HEK293 (cell line): ENCODE results near the gene USP3.

Experiments
- CTCF ChIA-PET: fragments of 350-600 bp; formaldehyde crosslinking; extraction: SDS; loops from one replicate; lab custom pipeline; 2021; ENCODE audit warnings: antibody characterized with exemption; lab: Yijun Ruan, JAX
- POLR2A ChIA-PET: fragments of 300-600 bp; formaldehyde crosslinking; extraction: SDS; loops from one replicate; lab custom pipeline; 2020; ENCODE audit warnings: antibody characterized with exemption, inconsistent platforms; lab: Yijun Ruan, JAX
- H3K27ac ChIP-seq: fragments of 200-500 bp; sonication (Bioruptor generic); 2 replicates; pipeline ENCODE4 v1.5.1; 2014; ENCODE audit warnings: low read depth, low read length, control low read depth, inconsistent platforms; ENCODE audit errors: extremely low read depth
- H3K36me3 ChIP-seq, 2 experiments: fragments of 200-500 bp in 1 of 2; sonication (Bioruptor generic) in 1 of 2; 1 replicate in 1 of 2; 2 replicates in 1 of 2; pipeline ENCODE4 v1.5.1; 2014 to 2017; ENCODE audit warnings: inconsistent platforms in 2 of 2, low read length in 2 of 2; ENCODE audit not compliant: control insufficient read depth in 2 of 2, insufficient read depth in 1 of 2
- H3K4me1 ChIP-seq: fragments of 200-500 bp; sonication (Bioruptor generic); 2 replicates; pipeline ENCODE4 v1.5.1; 2014; ENCODE audit warnings: mild to moderate bottlenecking, low read length, inconsistent platforms; ENCODE audit not compliant: control insufficient read depth, insufficient read depth
- H3K4me3 ChIP-seq: 2 replicates; pipeline ENCODE4 v1.5.1; 2011; ENCODE audit warnings: low read depth, mild to moderate bottlenecking, control low read depth, low read length, moderate library complexity
- H3K9me3 ChIP-seq: fragments of 200-500 bp; sonication (Bioruptor generic); 2 replicates; pipeline ENCODE4 v1.5.1; 2014; ENCODE audit warnings: low read depth, low read length, inconsistent platforms; ENCODE audit not compliant: control insufficient read depth, insufficient read depth
- GLI2 ChIP-seq: fragments of 450-650 bp; formaldehyde crosslinking; IDR thresholded peaks from 2 replicates; pipeline ENCODE4; 2017; ENCODE audit warnings: missing biosample characterization, missing genetic modification characterization, low read depth, borderline replicate concordance
- GLI4 ChIP-seq: fragments of 450-650 bp; formaldehyde crosslinking; IDR thresholded peaks from 2 replicates; pipeline ENCODE4 v1.5.1; 2016; ENCODE audit warnings: missing biosample characterization, missing genetic modification characterization
- HOXA7 ChIP-seq: sonication (generic); formaldehyde crosslinking; IDR thresholded peaks from 2 replicates; pipeline ENCODE4 v1.8.1; 2022; ENCODE audit warnings: missing genetic modification reagents, borderline replicate concordance
- IKZF3 ChIP-seq: fragments of 450-650 bp; IDR thresholded peaks from 2 replicates; pipeline ENCODE4 v1.5.0; 2018; ENCODE audit warnings: missing biosample characterization, mild to moderate bottlenecking, missing genetic modification characterization, moderate library complexity
- PRDM1 ChIP-seq: fragments of 450-650 bp; formaldehyde crosslinking; IDR thresholded peaks from 2 replicates; pipeline ENCODE4; 2016; ENCODE audit warnings: missing biosample characterization, missing genetic modification characterization
- SCRT1 ChIP-seq: fragments of 450-650 bp; formaldehyde crosslinking; IDR thresholded peaks from 2 replicates; pipeline ENCODE4 v1.5.1; 2016; ENCODE audit warnings: missing biosample characterization, missing genetic modification characterization, borderline replicate concordance
- SP7 ChIP-seq: fragments of 450-650 bp; formaldehyde crosslinking; IDR thresholded peaks from 2 replicates; pipeline ENCODE4 v1.5.1; 2016; ENCODE audit warnings: missing biosample characterization, missing genetic modification characterization
- TRIM28 ChIP-seq: IDR thresholded peaks from 2 replicates; pipeline ENCODE4 v1.6.1; 2011; ENCODE audit warnings: low read length, control low read depth, borderline replicate concordance
- ZBTB7A ChIP-seq: fragments of 450-650 bp; formaldehyde crosslinking; IDR thresholded peaks from 2 replicates; pipeline ENCODE4 v1.5.1; 2016; ENCODE audit warnings: low read depth, missing biosample characterization, missing genetic modification characterization
- ZBTB8A ChIP-seq: fragments of 450-650 bp; formaldehyde crosslinking; IDR thresholded peaks from 2 replicates; pipeline ENCODE4 v1.5.1; 2016; ENCODE audit warnings: missing biosample characterization, missing genetic modification characterization
- ZEB2 ChIP-seq: fragments of 450-650 bp; formaldehyde crosslinking; IDR thresholded peaks from 2 replicates; pipeline ENCODE4 v1.5.1; 2016; ENCODE audit warnings: missing biosample characterization, missing genetic modification characterization
- ZFP3 ChIP-seq: fragments of 450-650 bp; formaldehyde crosslinking; IDR thresholded peaks from 2 replicates; pipeline ENCODE4 v1.5.1; 2016; ENCODE audit warnings: low read depth, missing biosample characterization, missing genetic modification characterization
- ZFP41 ChIP-seq: fragments of 450-650 bp; formaldehyde crosslinking; IDR thresholded peaks from 2 replicates; pipeline ENCODE4 v1.5.1; 2016; ENCODE audit warnings: missing biosample characterization, missing genetic modification characterization, borderline replicate concordance
- ZNF146 ChIP-seq: fragments of 450-650 bp; formaldehyde crosslinking; IDR thresholded peaks from 2 replicates; pipeline ENCODE4 v1.5.1; 2016; ENCODE audit warnings: missing biosample characterization, missing genetic modification characterization
- ZNF19 ChIP-seq: fragments of 450-650 bp; formaldehyde crosslinking; IDR thresholded peaks from 2 replicates; pipeline ENCODE4; 2016; ENCODE audit warnings: missing biosample characterization, missing genetic modification characterization, low read depth
- ZNF221 ChIP-seq: fragments of 450-650 bp; formaldehyde crosslinking; IDR thresholded peaks from 2 replicates; pipeline ENCODE4 v1.5.1; 2017; ENCODE audit warnings: missing biosample characterization, missing genetic modification characterization, borderline replicate concordance
- ZNF48 ChIP-seq: fragments of 450-650 bp; formaldehyde crosslinking; IDR thresholded peaks from 2 replicates; pipeline ENCODE4 v1.5.1; 2016; ENCODE audit warnings: missing biosample characterization, missing genetic modification characterization
- ZNF529 ChIP-seq: fragments of 450-650 bp; formaldehyde crosslinking; IDR thresholded peaks from 2 replicates; pipeline ENCODE4 v1.5.1; 2017; ENCODE audit warnings: missing genetic modification characterization, missing biosample characterization; ENCODE audit not compliant: insufficient replicate concordance
- ZNF544 ChIP-seq: fragments of 450-650 bp; formaldehyde crosslinking; IDR thresholded peaks from 2 replicates; pipeline ENCODE4 v1.5.0; 2017; ENCODE audit warnings: missing biosample characterization, missing genetic modification characterization
- ZNF623 ChIP-seq: fragments of 450-650 bp; formaldehyde crosslinking; IDR thresholded peaks from 2 replicates; pipeline ENCODE4 v1.5.1; 2016; ENCODE audit warnings: missing biosample characterization, missing genetic modification characterization
- ZNF658 ChIP-seq: fragments of 450-650 bp; formaldehyde crosslinking; IDR thresholded peaks from 2 replicates; pipeline ENCODE4; 2016; ENCODE audit warnings: missing biosample characterization, missing genetic modification characterization
- ZNF707 ChIP-seq: fragments of 450-650 bp; formaldehyde crosslinking; IDR thresholded peaks from 2 replicates; pipeline ENCODE4 v1.5.1; 2016; ENCODE audit warnings: missing biosample characterization, missing genetic modification characterization
- ZNF768 ChIP-seq: fragments of 450-650 bp; formaldehyde crosslinking; IDR thresholded peaks from 2 replicates; pipeline ENCODE4 v1.5.1; 2018; ENCODE audit warnings: missing biosample characterization, mild to moderate bottlenecking, missing genetic modification characterization
- TF ChIP-seq, protein P1 (sequence below): fragments of 450-650 bp; formaldehyde crosslinking; IDR thresholded peaks from 2 replicates; pipeline ENCODE4 v1.5.1; 2017; ENCODE audit warnings: missing biosample characterization, missing genetic modification characterization
- TF ChIP-seq, protein P2 (sequence below): fragments of 450-650 bp; formaldehyde crosslinking; IDR thresholded peaks from 2 replicates; pipeline ENCODE4 v1.5.1; 2017; ENCODE audit warnings: missing biosample characterization, missing genetic modification characterization
- TF ChIP-seq, protein P3 (sequence below): fragments of 450-650 bp; formaldehyde crosslinking; IDR thresholded peaks from 2 replicates; pipeline ENCODE4 v1.5.1; 2017; ENCODE audit warnings: missing biosample characterization, mild to moderate bottlenecking, missing genetic modification characterization, moderate library complexity

USP3 gene

DNA sequence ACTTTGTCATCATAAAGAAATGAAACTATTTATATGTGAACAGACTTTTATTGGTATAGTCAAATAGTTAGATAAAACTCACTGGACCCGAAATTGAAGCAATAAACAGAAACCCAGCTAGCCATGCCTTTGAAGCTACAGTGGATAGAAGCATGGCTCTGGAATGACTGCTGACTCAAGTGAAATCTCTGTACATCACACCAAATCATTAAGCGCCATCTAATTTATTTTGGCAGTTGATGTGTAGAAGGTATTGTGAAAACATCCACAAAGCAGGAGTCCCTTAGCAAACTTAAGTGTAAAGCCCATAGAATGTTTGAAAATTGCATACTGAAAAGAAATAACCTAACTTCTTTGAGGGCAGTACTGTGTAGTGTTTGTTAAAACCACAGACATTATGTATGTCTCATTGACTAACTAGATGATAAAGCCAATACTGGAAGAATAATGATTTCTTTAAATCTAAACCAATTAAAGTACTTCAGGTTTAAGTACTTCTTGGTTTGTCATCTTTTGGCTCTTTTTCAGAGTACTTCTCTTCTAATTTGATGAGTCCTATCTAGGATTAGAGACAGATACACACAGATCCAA, 50.0 kb downstream of the USP3 start (continued):
- TF ChIP-seq ZNF707 (tag by site-specific recombination) = no peak
- TF ChIP-seq, all 188 proteins: peak for 0

DNA sequence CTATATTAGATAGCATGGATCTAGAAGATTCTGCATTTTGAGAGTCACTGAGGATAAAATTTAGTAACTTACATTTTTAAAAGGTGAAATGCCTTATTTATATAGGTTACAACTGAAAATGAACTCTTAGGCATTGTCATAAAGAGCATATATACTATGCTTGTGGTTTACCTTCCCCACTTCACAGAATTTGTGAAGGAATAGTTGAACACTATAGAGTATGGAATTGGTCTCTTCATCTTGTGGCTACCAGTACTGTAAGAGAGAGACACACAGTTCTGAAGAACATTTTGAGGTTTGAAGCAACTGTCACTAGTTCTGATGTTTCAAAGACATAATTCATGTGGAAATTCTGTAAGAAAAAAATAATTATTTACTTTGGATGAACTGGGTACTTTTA, 51.1 kb downstream of the USP3 start:
- CTCF ChIA-PET = no interaction called here
- Histone ChIP-seq H3K36me3 (peaks cover 0 to 10% of the 10 kb centered on the region in 2 experiments; a peak in 2 of 3 replicates), H3K9me3 (no peaks in the 10 kb centered on the region)
- POLR2A ChIA-PET = no interaction called here
- TF ChIP-seq GLI4 = no peak
- TF ChIP-seq, protein P1, sequence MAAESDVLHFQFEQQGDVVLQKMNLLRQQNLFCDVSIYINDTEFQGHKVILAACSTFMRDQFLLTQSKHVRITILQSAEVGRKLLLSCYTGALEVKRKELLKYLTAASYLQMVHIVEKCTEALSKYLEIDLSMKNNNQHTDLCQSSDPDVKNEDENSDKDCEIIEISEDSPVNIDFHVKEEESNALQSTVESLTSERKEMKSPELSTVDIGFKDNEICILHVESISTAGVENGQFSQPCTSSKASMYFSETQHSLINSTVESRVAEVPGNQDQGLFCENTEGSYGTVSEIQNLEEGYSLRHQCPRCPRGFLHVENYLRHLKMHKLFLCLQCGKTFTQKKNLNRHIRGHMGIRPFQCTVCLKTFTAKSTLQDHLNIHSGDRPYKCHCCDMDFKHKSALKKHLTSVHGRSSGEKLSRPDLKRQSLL = no peak
- no peak for TF ChIP-seq ZNF658
- no peak for TF ChIP-seq ZFP41 (tag by site-specific recombination)
- TF ChIP-seq ZBTB8A (tag by site-specific recombination) = no peak
- TF ChIP-seq ZNF146 (tag by site-specific recombination) = no peak
- no peak for TF ChIP-seq ZFP3 (tag by site-specific recombination)
- TF ChIP-seq ZEB2 (tag by site-specific recombination) = no peak
- TF ChIP-seq HOXA7 (CRISPR knock-in tag) = no peak
- TF ChIP-seq ZNF221 (tag by site-specific recombination) = no peak
- TF ChIP-seq, all 188 proteins: peak for 0
- peaks cover 18% of the 10 kb centered on the region; the same call in 1 of the 2 replicates for H3K4me1 ChIP-seq
- H3K27ac ChIP-seq = no peak overlapping the region
- no peak overlapping the region for H3K4me3 ChIP-seq

DNA sequence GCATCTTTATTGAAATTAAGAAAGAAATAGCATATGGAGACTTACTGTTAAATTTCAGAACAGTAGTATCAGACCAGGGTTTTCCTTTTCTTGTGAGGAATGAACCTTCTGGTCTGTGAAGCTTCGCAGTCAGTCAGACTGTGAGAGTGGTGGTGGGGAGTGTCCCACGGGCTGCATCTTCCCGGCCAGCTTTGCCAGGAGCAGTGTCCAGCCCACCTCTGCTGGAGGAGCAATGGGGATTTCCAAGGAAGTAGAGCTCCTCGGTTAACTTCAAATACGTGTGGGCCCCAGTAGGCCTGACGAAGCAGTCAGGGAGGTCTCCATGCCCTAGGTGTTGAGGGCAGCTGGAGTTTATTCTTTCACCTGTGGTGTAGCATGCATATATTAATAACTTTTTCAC, 51.9 kb downstream of the USP3 start:
- no peak for TF ChIP-seq GLI2 (tag by site-specific recombination)
- TF ChIP-seq ZNF48 (tag by site-specific recombination) = no peak
- no peak for TF ChIP-seq PRDM1
- TF ChIP-seq SCRT1 (tag by site-specific recombination) = no peak
- no peak for TF ChIP-seq TRIM28
- TF ChIP-seq SP7 (tag by site-specific recombination) = no peak
- TF ChIP-seq ZNF19 (tag by site-specific recombination) = no peak
- TF ChIP-seq ZBTB7A (tag by site-specific recombination) = no peak
- no peak overlapping the region for H3K27ac ChIP-seq
- ChIA-PET POLR2A (interaction anchor here (1.2 kb wide), 1 partner anchor 52 kb away, joined by 5 read pairs; the partner anchor contains the start of gene USP3), CTCF (interaction anchor here (0.5 kb wide), 1 partner anchor 10 kb away, joined by 3 read pairs; no protein-coding TSS in a partner anchor)
- H3K36me3 ChIP-seq = peaks cover 0 to 17% of the 10 kb centered on the region in 2 experiments; a peak in 2 of 3 replicates
- H3K4me1 ChIP-seq = peaks cover 17% of the 10 kb centered on the region; the same call in 1 of the 2 replicates
- no peaks in the 10 kb centered on the region for H3K9me3 ChIP-seq
- H3K4me3 ChIP-seq = no peak overlapping the region

DNA sequence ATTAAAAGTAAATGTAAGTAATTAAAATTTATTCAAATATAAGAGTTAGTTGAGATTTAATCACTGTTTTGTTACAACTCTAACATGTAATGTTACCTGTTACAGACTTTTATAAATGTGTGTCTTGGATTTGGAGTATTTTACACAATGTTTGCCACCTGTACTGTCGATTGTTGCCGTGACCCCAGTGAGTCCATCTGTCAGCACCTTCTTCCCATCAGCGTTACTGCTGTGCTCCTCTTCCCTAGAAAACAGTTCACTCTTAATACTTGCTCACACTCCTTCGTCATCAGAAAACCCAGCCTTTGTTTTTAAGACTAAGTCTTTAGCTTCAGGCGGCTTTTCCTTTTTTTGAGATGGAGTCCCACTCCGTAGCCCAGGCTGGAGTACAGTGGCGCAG, 52.3 kb downstream of the USP3 start:
- H3K9me3 ChIP-seq = no peaks in the 10 kb centered on the region
- no peak overlapping the region for H3K4me3 ChIP-seq
- CTCF ChIA-PET = interaction anchor here (0.5 kb wide), 1 partner anchor 10 kb away, joined by 3 read pairs; no protein-coding TSS in a partner anchor
- peaks cover 0 to 22% of the 10 kb centered on the region in 2 experiments; a peak in 2 of 3 replicates for H3K36me3 ChIP-seq
- H3K4me1 ChIP-seq = peaks cover 15% of the 10 kb centered on the region; the same call in 1 of the 2 replicates
- POLR2A ChIA-PET = interaction anchor here (1.2 kb wide), 1 partner anchor 52 kb away, joined by 5 read pairs; the partner anchor contains the start of gene USP3
- no peak overlapping the region for H3K27ac ChIP-seq
- TF ChIP-seq ZNF529 (no peak), SP7 (tag by site-specific recombination) (no peak), ZNF768 (tag by site-specific recombination) (no peak), ZNF544 (no peak), IKZF3 (no peak), ZNF146 (tag by site-specific recombination) (no peak), ZNF623 (tag by site-specific recombination) (no peak)
- TF ChIP-seq, protein P2, sequence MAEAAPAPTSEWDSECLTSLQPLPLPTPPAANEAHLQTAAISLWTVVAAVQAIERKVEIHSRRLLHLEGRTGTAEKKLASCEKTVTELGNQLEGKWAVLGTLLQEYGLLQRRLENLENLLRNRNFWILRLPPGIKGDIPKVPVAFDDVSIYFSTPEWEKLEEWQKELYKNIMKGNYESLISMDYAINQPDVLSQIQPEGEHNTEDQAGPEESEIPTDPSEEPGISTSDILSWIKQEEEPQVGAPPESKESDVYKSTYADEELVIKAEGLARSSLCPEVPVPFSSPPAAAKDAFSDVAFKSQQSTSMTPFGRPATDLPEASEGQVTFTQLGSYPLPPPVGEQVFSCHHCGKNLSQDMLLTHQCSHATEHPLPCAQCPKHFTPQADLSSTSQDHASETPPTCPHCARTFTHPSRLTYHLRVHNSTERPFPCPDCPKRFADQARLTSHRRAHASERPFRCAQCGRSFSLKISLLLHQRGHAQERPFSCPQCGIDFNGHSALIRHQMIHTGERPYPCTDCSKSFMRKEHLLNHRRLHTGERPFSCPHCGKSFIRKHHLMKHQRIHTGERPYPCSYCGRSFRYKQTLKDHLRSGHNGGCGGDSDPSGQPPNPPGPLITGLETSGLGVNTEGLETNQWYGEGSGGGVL = no peak
- TF ChIP-seq, protein P3, sequence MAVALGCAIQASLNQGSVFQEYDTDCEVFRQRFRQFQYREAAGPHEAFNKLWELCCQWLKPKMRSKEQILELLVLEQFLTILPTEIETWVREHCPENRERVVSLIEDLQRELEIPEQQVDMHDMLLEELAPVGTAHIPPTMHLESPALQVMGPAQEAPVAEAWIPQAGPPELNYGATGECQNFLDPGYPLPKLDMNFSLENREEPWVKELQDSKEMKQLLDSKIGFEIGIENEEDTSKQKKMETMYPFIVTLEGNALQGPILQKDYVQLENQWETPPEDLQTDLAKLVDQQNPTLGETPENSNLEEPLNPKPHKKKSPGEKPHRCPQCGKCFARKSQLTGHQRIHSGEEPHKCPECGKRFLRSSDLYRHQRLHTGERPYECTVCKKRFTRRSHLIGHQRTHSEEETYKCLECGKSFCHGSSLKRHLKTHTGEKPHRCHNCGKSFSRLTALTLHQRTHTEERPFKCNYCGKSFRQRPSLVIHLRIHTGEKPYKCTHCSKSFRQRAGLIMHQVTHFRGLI (tag by site-specific recombination) = no peak
